HG03378 (cell line): ENCODE measurements around the gene CPNE6.
A peak's percentile ranks its signal among the peaks of the same experiment; 100 is the strongest.

Experiments used
- ATAC-seq: cut with Tn5 transposase; IDR thresholded peaks from one replicate; pipeline ENCODE4 v1.9.1; 2021; ENCODE audit warnings: mild to moderate bottlenecking, moderate library complexity; ENCODE audit not compliant: unreplicated experiment

CPNE6 gene

GRCh38 chr14:24068711-24069410 lies 2.5 kb upstream of the CPNE6 start:
- ATAC-seq: no peak

- ATAC-seq: no peak
Observed at GRCh38 chr14:24069411-24069735, 2.0 kb upstream of the CPNE6 start.

GRCh38 chr14:24070285-24071143 lies 848 bp upstream of the CPNE6 start:
- ATAC-seq: no peak

GRCh38 chr14:24071836-24072430 lies 571 bp downstream of the CPNE6 start:
- ATAC-seq: no peak

- ATAC-seq: no peak
Observed at GRCh38 chr14:24072436-24072835, 1.1 kb downstream of the CPNE6 start.

GRCh38 chr14:24072881-24073877 lies 1.8 kb downstream of the CPNE6 start:
- no peak for ATAC-seq

GRCh38 chr14:24074625-24075484 lies 3.5 kb downstream of the CPNE6 start:
- ATAC-seq: no peak

- ATAC-seq: no peak
Observed at GRCh38 chr14:24075485-24076301, 4.3 kb downstream of the CPNE6 start.

GRCh38 chr14:24076302-24076601 lies 4.9 kb downstream of the CPNE6 start:
- no peak for ATAC-seq

- no peak for ATAC-seq
Observed at GRCh38 chr14:24077086-24077485, 5.7 kb downstream of the CPNE6 start.

GRCh38 chr14:24078146-24078545 lies 6.8 kb downstream of the CPNE6 start:
- ATAC-seq: no peak

GRCh38 chr14:24079491-24080141 lies 8.3 kb downstream of the CPNE6 start:
- ATAC-seq: no peak

GRCh38 chr14:24080142-24080530 lies 8.8 kb downstream of the CPNE6 start:
- no peak for ATAC-seq

GRCh38 chr14:24080888-24081738 lies 9.8 kb downstream of the CPNE6 start:
- peak; percentile 85 for ATAC-seq

- no peak for ATAC-seq
Observed at GRCh38 chr14:24081739-24082211, 10.4 kb downstream of the CPNE6 start.

- ATAC-seq: no peak
Observed at GRCh38 chr14:24082411-24083080, 11.2 kb downstream of the CPNE6 start.

GRCh38 chr14:24083462-24083861 lies 12.1 kb downstream of the CPNE6 start:
- ATAC-seq: no peak
